Femur (tissue), 1 donor: ENCODE results near the gene SMIM26.
"Not testable (repeated sequence)": the region's sequence is repeated elsewhere in the genome, so short reads cannot be mapped to it uniquely, and the experiment has no call there.

ENCODE experiments used
- DNase-seq: peaks from one replicate; pipeline ENCODE4 v3.0.0-alpha.2; 2017

Gene SMIM26

DNA sequence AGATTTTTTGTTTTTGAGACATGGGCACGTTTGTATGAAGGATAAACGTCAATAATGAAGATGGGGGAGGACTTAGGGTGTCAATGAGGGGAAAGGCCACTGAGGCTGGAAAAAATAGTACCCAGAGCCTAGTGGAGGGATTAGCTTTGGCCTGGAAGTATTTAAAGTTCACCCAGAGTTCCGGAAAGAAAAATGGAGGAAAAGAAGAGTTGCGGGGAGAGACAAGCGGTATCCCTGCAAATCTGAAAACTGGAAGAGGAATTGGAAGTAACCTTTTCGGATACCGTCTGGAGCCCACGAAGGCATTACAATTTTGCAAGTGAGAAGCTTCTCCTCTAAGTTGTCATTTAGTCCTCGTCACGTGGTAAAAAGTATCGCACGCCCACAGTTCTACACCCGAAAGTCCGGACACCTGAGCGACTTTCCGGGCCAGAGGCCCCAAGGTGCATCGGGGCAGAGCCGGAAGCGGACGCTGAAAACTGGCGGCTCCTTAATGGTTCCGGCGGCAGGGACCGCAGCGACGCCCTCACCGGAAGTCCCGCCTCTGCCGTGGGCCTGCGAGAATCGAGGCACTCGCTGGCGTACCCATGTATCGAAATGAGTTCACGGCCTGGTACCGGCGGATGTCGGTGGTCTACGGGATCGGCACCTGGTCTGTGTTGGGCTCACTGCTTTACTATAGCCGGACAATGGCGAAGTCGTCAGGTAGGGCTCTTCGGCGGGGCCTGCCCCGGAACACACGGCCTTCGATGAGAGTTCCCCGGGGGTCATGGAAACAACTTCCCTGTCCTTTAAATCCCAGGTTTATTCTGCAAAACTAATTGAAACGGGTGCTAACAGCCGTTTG, at the start of gene SMIM26:
SMIM26 (plus strand) TSS at position 541 of the 847 bp plus-strand sequence; CDS start at position 588, 47 bp downstream.
- DNase-seq: peak; percentile 94

DNA sequence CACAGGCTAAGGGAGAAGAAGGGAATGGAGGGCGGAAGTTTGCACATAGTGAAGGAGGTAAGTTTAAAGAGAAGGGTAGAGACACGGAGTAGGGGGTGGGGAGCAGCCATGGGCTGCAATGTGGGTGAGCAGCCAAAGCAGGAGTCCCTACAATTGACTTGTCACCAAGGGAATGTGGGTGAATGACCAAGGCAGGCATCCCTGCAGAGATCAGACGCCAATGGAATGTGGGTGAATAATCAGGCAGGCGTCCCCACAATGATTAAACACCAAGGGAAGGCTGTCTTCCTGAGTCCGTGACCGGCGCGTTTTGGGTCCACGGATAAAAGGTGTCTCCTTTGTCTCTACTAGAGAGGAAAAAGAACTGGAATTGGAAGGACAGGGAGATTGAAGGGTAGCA, 45.2 kb upstream of the SMIM26 start:
- DNase-seq: not testable (repeated sequence)

DNA sequence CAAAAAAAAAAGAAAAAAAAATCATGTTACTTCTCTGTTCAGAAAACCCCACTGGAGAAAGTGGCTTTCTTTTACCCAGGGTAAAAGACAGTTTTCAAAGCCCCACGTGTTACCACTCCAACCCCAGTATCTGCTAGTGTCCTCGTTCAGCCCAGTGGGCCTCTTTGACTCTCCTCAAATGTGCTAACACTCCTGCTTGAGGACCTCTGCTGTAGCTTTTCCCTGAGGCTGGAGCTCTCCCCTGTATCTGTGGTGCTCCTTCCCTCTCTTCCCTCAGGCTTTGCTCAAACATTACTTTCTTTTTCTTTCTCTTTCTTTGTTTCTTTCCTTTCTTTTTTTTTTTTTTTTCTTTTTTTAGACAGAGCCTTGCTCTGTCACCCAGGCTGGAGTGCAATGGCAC, 44.2 kb upstream of the SMIM26 start:
- DNase-seq: no peak

DNA sequence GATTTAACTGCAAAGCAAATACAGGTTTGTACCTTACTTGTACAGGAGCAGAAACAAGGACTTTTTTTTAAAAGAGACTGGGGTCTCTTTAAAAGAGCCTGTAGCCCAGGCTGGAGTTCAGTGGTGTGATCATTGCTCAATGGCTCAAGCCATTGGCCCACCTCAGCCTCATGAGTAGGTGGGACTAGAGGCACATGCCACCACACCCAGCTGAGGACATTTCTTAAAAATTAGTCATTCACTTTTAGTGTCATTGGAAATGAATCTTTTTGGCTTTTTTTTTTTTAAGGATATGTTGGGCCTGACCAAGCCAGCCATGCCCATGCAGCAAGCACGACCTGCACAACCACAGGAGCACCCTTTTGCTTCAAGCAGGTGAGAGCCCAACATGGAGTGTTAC, 42.6 kb upstream of the SMIM26 start:
- DNase-seq: no peak

GRCh38 chr20:18526761-18527160, 40.5 kb upstream of the SMIM26 start:
- DNase-seq: not testable (repeated sequence)

DNA sequence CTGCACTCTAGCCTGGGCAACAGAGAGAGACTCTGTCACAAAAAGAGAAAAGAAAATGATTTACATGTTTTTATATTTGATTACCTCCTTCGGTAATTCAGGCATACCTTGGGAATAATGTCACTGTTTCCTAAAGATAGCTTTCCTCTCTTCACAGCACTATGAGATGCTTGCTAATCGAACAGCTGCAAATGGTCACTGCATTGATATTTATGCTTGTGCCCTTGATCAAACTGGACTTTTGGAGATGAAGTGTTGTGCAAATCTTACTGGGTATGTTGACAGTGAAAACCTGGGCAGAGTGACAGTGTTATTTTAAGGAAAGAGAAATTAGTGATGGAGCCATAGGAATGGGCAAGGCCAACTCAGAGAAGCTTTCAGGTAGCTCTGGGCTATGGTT, 39.9 kb upstream of the SMIM26 start:
- no peak for DNase-seq

DNA sequence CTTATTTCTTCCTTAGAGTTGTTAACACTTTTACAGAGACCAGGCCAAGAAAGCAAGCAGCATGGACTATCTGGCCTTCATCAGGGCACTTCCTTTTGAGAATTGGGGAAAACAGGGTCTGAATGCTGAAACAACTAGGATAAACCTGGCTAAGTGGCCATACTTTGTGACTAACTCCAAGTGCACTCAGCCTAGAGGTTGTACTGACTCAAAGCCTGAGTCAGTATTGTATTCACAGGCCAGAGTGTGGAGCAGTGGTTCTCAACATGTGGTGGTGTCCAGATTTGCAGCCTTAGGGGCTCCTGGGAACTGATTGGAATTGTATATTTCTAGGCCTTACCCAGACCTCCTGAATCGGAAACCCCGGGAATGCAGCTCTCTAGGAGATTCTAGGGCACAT, 39.4 kb upstream of the SMIM26 start:
- no peak for DNase-seq

GRCh38 chr20:18529041-18529440, 38.2 kb upstream of the SMIM26 start:
- DNase-seq: no peak

GRCh38 chr20:18532626-18533025, 34.6 kb upstream of the SMIM26 start:
- no peak for DNase-seq

GRCh38 chr20:18533491-18533890, 33.7 kb upstream of the SMIM26 start:
- DNase-seq: no peak

GRCh38 chr20:18533978-18534644, 33.1 kb upstream of the SMIM26 start:
- DNase-seq: no peak

GRCh38 chr20:18537651-18538050, 29.6 kb upstream of the SMIM26 start:
- no peak for DNase-seq

DNA sequence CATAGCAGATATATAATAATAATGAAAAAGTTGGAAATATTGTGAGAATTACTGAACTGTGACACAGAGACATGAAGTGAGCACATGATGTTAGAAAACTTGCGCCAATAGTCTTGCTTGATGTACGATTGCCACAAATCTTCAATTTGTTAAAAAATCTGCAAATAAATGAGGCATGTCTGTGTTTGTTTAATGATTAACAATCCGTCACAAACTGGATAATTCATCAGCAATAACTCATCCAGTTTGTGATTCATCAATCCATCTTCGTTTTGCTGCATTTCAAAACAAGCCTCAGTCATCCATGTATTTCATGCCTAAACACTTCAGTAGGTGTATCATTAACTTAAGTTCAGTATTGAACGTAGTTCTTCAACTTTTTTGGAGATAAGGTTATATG, 25.5 kb upstream of the SMIM26 start:
- DNase-seq: no peak

DNA sequence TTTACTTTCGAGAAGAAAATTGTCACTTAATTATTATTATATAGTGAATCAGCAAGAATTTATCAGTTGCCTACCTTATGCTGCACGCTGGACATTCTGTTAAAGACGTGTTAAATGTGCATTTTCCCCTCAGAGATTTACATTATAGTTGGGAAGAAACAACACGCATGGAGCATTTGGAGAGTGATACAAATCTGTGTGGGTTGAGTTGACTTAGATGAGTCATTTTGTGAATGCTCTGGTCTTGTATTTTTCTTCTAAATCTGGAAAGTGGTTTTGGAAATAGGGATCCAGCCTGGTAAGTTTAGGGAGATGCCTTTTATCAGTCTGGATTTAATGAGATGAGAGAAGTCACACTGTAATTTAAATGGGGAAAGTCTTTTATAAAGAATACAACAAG, 24.0 kb upstream of the SMIM26 start:
- DNase-seq: no peak

DNA sequence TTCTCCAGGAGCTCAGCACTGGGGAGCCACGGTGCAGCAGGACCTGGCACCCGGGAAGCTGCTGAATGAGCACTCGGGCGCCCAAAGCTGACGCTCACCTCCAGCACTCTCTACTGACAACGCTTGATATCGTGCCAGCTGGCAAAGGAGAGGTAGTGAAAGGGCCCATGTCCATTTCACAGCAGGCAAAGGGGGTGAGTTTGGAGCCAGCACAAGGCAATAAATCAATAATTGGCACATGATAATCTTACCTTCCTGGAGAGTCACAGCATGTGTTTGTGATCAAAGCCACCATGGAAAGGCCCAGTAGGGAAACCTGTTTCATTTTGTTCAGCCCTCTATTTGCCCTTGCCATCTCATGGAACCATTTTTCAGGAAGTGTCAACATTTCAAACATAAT, 23.3 kb upstream of the SMIM26 start:
- no peak for DNase-seq

DNA sequence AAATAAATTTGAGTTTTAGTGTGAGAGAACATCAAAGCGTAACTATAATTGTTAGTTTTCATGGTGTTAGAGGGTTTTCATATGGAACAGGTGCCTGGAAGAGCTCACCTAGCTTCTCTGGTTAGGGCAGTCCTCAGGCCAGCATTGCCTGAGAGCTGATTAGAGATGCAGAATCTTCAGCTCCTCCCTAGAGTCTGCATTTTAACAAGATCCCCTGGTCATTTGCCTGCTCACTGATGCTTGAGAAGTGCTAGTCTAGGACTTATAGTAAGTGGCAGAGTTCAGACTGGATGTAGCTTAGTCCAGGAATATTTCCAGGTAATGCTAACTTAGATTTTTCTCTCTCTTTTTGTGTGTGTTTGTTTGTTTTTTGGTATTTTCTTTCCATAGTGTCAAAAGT, 21.7 kb upstream of the SMIM26 start:
- DNase-seq: no peak

GRCh38 chr20:18548465-18548864, 18.8 kb upstream of the SMIM26 start:
- no peak for DNase-seq

DNA sequence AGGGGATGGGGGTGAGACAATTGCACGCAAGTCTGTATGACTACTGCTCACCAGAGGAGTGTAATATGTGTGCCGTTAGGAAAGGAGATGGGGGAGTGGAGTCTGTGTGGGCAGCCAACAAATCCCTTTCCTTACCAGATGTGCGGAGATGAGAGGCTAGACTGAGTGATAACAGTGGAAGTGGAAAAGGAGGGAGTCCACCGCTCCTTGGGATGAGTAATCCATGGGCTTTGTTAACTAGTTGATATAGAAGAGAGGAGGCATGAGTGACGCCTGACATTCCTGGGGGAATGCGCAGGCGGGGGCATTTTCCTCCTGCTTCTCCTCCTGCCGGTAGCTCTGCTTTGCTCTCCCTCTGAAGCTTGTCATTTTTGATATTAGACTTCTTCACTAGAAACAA, 13.5 kb upstream of the SMIM26 start:
- no peak for DNase-seq

GRCh38 chr20:18567739-18568091, 483 bp downstream of the SMIM26 start:
- DNase-seq: no peak

- DNase-seq: no peak
These were observed 3.8 kb downstream of the SMIM26 start for GRCh38 chr20:18571009-18571408.

- DNase-seq: no peak
These were observed 4.3 kb downstream of the SMIM26 start for GRCh38 chr20:18571578-18571977.

- DNase-seq: no peak
These were observed 10.7 kb downstream of the SMIM26 start for GRCh38 chr20:18577942-18578341.

DNA sequence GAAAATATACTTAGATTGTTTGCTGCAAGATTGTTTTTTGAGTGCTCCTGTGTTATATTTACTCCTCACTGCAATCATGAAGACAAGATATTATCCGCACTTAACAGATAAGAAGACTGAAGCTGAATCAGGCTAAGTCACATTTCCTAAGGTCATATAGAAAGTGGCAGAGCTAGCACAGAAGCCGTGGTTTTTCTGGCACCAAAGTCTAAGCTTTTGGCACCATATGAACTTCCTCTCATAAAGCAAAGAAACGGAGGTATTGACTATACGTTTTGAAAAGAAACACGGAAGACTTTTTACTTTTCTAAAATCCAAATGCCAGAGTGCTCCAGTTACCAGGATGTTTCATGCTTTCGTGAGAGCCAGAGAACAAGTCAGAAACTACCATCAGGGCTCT, 11.3 kb downstream of the SMIM26 start:
- DNase-seq: no peak

GRCh38 chr20:18580012-18580411, 12.8 kb downstream of the SMIM26 start:
- no peak for DNase-seq

DNA sequence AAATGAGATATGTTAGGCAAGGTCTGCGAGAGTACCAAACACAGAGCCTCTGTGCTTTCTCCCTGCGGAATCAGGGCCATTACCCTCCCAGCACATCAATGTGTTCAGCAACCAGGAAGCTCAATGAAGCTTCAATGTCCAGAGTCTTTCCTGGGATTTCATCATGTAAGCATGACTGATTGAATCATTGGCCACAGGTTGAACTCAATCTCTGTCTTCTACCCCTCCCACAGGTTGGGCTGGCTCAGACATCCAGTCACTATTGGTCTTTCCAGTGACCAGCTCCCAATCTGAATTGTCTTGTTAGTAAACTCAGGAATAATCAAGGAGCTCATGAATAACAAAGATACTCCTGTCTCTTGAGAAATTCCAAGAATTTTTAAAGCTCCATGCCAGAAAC, 17.9 kb downstream of the SMIM26 start:
- DNase-seq: no peak
